NCI-H2227 (cell line): ENCODE measurements around the gene COL9A3.

Experiments used
- DNase-seq: peaks from one replicate; lab custom pipeline; 2025; ENCODE audit not compliant: unreplicated experiment; lab: John Stamatoyannopoulos, UW

The COL9A3 gene

GRCh38 chr20:62822239-62822787 lies 5.5 kb downstream of the COL9A3 start:
- no peak for DNase-seq

- DNase-seq = peak; percentile 59
Observed at GRCh38 chr20:62822788-62823651, 6.2 kb downstream of the COL9A3 start.

GRCh38 chr20:62823688-62824475 lies 7.0 kb downstream of the COL9A3 start:
- DNase-seq = no peak

GRCh38 chr20:62824476-62825332 lies 7.9 kb downstream of the COL9A3 start:
- peak; percentile 67 for DNase-seq

GRCh38 chr20:62825333-62825985 lies 8.6 kb downstream of the COL9A3 start:
- no peak for DNase-seq

GRCh38 chr20:62825986-62826645 lies 9.3 kb downstream of the COL9A3 start:
- DNase-seq = no peak

GRCh38 chr20:62826646-62827310 lies 9.9 kb downstream of the COL9A3 start:
- no peak for DNase-seq

- DNase-seq = no peak
Observed at GRCh38 chr20:62827311-62828038, 10.6 kb downstream of the COL9A3 start.

- DNase-seq = no peak
Observed at GRCh38 chr20:62828051-62828450, 11.2 kb downstream of the COL9A3 start.

GRCh38 chr20:62828511-62829230 lies 11.8 kb downstream of the COL9A3 start:
- no peak for DNase-seq

- DNase-seq = no peak
Observed at GRCh38 chr20:62829231-62830230, 12.7 kb downstream of the COL9A3 start.

- DNase-seq = no peak
Observed at GRCh38 chr20:62830251-62830650, 13.4 kb downstream of the COL9A3 start.

- DNase-seq = no peak
Observed at GRCh38 chr20:62830821-62831220, 14.0 kb downstream of the COL9A3 start.

GRCh38 chr20:62831361-62831788 lies 14.5 kb downstream of the COL9A3 start:
- no peak for DNase-seq

- DNase-seq = no peak
Observed at GRCh38 chr20:62831854-62832211, 15.0 kb downstream of the COL9A3 start.

- no peak for DNase-seq
Observed at GRCh38 chr20:62832212-62832922, 15.5 kb downstream of the COL9A3 start.
